HG03196 (cell line): Measurements from ENCODE around the gene CCDC74B.
"Not testable (repeated sequence)": the region's sequence is repeated elsewhere in the genome, so short reads cannot be mapped to it uniquely, and the experiment has no call there.

Experiments
- ATAC-seq: cut with Tn5 transposase; IDR thresholded peaks from one replicate; pipeline ENCODE4 v1.9.1; 2021; ENCODE audit not compliant: unreplicated experiment

Gene CCDC74B

DNA sequence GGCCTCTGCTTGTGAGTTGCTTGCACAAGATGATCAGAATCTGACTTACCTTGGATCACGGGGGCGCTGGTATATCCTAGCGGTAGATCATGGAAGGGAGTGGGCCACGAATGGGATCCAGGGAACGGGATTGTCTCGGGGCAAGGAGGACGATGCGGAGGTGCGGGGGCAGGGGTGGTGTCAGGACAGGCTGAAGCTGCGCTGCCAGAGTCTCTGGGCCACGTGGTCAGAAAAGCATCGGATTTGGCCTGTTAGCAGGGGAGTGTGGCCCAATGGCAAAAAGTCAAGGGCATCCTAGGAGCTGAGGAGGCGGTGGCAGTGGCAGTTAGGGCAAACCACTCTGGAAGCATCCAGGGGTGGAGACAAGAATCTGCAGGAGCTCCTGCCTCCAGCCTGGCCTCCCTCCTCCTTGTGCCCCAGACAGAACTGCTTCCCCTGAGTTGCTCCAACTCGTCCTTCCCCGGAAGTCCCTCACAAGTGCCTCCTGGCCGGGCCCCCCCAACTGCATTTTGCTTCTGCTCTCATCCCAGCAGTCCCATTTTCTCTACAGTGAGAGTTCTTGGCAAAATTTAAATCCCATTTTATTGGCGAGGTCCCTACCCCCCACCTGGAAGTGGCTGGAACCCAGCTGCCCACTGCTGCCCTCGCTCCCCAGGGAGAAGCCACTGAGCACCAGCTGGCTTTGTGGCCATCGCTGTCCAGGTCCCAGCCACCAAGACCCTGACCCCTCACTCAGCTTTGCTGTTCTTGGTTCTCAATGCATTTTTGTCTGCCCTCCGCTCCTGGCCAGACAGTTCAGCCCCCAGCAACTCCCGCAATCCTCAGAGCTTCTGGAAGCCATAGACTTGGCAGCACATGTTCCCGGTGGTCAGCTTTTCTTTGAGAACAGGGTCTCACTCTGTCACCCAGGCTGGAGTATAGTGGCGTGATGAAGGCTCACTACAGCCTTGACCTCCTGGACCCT is 5.6 kb upstream of the CCDC74B start:
- ATAC-seq: no peak

DNA sequence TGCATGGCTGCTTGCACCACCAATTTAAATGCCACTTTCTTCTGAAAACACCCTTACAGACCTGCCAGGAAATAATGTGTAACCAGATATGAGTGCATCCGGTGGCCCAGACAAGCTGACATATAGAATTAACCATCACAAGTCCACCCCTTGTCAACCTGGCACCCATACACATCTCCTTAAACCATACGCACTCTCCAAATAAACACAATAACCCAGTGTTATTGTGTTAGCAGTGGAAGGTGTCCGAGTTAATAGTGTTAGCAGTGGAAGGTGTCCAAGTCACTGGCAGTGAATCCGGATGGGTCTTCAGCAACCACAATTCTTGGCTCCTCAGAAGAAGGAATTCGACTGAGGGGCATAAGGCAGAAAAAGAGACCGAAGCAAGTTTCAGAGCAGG is 3.6 kb upstream of the CCDC74B start:
- not testable (repeated sequence) for ATAC-seq

DNA sequence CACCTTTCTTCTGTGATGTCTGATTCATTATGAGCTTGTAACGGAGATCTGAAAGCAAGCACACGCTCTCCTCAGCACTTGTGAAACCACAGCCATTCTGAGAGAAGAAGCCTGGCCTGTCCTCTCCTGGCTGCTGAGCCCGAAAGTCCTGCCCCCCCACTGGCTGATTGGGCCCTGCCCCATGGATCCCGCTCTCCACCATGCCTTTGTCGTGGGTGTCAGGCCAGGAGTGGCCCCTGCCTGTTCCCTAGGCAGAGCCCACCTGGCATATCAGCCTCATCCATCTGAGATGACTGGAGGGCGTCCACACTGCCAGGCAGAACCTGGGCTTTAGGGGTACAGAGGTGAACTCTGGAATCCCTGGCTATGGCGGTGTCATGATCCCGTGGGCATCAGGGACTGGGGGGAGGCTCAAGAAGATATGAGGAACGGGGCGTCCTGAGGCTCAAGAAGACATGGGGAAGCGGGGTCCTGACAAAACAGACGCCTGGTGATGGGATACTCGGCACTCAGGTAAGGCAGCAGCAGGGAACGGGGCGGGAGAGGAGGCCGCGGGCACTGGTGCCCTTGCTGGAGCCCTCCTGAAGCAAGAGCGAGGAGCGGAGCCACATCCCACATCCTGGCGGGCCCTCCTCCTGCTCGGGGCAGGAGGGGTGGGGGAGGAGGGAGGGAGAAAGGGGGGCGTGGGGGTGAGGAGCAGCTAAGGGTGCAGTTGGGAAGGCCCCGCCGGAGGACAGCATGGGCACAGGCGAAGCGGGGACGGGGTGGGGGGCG is 1.5 kb downstream of the CCDC74B start:
- not testable (repeated sequence) for ATAC-seq

DNA sequence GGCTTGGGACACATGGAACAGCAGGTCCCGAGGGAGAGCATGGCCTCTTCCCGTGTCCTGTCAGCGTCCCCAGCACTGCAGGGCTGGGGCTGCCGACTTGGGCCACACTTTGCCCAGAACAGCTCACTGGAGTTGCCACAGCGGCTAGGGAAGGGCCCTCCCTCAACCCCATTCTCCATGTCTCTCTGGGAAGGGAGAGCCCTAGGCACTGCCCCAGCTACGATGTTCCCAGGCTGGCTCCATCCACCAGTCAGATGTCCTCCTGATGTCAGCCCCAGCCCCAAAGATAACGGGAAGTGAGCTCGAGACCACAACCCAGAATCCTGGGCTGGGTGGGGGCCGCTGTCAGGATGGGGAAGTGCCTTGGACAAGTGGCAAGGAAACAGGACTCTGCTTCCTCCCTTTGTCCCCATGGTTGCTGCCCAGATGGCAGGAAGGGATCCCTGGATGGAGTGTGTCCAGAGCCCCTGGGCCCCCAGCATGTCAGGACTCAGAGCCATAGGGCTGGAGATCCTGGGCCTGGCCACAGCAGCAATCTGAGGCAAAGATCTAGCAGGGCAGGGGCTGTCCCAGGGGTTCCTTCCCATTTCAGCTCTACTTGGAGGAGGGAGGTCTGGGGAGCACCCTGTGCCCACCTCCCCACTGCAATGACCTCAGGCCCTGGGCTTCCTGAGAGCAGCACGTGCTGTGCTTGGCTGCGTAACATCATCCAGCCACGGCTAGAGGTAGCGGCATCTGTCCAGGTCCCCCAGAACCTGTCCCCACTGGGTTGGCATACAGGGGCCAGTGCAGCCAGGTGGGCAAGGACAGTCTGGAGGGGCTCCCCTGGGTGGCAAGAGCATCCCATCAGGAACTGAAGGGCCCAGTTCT is 2.3 kb downstream of the CCDC74B start:
- not testable (repeated sequence) for ATAC-seq

DNA sequence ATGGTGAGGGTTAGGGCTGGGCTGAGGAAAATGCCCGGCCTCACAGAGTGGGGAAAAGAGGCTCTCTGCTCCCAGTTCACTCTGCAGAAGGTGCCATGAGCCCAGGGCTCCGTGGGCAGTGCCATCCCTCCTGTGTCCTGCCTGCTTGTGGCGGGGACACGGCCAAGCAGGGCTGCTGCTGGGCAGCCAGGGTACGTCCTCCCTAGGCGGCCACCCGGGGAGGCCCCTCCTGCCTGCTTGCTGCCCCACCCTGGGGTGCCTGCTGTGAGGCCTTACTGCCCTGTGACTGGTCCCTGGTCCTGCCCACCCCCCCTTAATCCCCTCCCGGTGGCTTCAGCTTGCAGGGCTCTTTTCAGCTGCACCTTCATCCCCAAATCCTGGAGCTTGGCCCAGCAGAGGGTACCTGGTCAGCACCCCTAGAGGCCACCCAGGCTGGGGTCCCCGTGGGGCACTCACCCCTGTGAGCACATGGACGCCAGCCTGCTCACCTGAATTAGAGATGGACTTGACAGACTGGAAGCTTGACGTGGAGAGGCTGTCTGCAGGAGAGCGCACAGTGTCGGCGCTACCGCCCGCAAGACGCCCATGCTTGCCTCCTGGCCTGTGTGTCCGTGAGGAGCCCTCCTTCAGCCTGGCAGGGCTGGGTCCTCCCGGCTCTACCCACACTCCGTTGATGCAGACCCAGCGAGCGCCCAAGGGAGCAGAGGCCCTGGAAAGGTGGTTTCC is 3.1 kb downstream of the CCDC74B start:
- not testable (repeated sequence) for ATAC-seq

DNA sequence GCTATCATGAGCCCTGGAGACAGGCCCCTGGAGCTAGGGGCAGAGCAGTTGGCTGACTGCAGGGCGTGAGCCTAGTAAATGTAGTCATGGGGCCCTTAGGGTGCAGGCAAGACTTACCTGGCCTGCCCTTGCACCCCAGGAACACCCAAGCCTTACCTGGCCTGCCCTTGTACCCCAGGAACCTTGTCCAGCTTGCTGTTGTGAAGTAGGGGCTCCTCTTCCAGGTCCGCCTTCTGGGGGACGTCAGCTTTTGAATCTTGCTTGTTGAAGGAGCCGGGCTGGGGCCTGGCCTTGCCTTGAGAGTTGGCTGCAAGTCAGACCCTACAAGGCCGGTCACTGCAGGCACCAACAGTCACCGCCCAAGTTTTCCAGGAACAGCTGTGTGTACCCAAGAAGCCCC is 3.9 kb downstream of the CCDC74B start:
- not testable (repeated sequence) for ATAC-seq

DNA sequence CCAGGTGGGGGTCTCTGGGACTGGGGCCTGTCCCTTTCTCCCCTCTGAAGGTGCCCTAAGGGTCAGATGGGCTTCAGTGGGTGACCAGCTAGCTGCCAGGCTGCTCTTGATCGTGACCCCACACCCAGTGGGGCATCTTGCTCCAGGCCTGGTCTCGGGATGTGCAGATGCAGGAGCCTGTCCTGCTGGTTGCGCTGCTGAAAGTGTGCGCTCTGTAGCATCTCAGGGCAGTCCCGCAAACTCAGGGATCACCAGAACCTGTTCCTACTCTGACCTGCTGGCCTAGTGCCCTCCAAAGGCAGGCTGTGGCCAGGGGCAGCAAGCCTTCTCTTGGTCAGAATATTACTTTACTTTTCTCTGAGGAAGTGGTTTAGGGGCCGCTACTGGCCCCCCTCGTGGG is 4.4 kb downstream of the CCDC74B start:
- not testable (repeated sequence) for ATAC-seq

DNA sequence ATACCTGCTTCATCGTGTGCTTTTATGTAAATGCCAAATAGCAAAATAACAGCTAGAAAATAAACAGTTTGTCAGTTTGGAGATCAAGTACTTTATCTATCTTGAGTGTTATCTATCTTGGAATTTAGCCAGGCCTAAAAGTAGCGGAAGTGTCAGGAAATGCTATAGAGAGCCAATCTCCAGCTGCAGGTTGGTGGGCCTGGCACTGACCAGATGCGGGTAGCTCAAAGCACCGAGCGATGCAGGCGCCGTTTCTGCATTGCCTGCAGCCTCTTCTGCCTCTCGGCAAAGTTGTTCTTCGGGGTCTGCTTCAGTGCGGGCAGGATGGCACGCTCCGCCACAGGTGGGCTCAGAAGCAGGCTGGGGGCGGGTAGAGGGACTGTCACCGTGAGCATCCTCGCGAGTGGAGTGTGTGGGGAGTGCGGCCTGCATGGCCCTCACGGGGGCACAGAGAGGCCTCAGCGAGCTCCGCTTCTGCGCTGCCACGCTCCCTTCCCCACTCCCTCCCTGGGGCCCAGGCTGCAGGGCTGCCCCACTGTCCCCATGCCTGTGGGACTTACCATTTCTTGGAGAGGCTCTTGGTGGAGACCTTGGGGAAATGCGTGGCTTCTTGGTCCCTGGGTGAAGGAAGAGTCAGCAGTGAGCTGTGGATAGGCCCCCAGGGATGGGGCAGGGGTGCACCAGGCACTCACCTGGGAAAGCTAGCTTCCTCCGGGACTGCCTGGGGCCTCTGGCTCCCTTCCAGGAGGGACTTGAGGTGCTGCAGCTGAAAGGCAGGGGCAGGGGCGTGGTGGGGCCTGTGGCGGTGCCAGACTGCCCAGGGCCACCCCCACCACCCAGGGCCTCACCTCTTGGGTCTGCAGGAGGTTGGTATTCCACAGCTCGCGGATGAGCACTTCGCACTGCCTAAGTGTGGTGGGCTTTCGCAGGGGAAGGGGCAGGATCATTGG is 5.3 kb downstream of the CCDC74B start:
- not testable (repeated sequence) for ATAC-seq

DNA sequence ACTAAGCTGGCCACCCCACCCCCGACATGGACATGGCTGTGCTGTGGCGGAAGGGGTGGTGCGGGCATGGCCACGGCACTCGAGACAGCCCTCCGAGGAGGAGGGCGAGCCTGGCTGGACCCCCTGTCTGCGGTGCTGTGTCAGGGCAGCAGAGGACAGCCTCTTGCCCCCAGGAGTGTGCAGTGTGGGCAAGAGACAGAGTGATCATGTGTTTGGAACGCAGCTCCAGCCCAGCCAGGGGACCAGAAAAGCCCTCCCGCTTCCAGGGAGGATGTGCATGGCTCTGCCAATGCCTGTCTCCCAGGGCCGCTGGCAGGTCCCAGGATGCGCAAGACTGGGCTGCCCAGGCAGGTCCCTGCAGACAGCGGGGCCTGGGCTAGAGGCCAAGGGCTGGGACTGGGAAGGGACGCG is 6.1 kb downstream of the CCDC74B start:
- ATAC-seq: not testable (repeated sequence)

DNA sequence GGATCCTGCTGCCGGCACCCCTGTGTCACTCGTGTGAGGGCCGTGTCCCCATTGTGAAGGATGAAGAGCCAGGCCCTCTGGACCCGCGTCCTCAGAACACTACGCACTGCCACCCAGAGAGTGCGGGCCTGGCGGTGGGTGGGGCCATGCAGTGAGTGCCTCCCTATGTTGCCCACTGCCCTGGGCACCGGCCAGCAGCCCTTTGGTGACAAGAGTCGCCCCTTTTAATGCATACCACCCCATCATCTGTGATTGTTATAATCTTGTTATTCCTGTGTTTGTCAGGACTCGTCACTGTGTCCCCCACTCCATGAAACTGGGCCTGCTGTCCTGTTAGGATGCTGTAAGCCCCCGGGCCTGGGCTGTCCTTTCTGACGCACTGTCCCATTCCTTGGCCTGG is 6.6 kb downstream of the CCDC74B start:
- ATAC-seq: not testable (repeated sequence)

DNA sequence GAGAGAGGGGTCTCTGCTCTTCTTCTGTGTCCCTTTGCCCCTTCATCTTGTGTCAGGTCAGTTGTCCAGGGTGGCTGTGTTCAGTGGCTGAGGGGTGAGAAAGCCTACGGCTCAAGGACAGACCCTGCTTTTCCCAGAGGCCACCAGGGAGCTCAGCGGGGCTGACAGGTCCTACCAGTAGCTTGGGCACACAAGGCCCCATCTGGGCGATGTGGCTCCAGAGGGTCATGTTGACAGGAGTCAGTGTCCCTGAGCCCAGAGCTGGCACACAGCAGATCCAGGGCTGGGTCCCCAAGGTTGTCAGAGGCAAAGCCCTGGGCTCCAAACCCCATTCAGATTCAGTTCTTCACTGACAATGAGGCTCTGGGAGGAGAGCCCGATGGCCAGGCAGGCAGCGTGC is 7.8 kb downstream of the CCDC74B start:
- ATAC-seq: not testable (repeated sequence)

DNA sequence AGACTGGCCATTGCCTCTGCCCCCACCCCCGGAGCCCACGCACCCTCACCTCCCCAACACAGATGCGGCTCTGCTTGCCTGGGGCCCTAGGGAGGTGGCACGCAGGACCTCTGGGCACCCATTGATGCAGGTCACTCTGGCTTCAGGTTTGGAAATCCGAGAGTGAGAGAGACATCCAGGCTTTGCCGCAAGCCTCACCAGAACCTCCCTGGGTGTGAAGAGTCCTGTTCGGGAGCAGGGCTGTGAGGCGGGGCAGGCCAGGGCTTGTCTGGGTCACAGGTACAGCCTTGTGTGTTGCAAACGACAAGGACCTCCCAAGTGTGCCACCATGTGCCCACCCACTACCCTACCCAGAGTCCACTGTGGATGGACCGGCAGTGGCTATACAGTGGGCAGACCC is 8.4 kb downstream of the CCDC74B start:
- not testable (repeated sequence) for ATAC-seq

DNA sequence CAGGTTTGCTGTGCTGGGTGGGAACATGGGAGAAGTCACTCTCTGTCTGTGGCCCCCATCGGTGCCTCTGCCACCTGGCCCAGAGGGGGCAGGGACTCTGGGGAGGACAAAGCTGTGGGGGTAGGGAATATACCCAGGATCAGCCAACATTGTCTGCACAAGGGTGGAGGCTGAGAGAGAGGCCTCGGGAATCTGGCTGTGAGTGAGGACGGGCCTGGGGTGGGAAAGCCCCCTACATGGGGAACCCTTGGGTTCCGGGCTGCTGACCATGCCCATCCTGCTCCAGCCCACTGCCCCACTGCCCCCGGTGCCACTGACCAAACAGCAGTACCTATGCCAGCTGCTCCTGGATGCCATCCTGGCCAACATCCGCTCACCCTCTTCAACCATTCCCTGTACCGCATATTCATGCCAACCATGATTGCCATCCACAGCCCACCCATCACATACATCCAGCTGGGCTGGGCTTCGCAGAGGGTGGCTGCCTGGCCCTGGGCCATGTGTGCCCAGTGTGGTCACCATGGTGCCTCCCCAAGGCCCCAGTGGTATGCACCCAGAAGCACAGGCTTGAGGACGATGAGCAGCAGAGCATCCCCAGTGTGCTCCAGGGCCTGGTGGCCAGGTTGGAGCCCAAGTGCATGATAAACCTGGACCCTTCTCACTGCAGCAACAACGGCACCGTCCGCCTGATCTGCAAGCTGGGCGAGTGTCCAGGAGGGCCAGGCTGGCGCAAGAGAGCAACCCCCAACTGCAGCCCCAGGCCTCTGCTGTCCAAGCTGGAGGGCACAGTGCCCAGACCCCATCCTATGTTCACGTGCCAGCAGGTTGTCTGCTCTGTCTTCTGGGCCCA is 9.0 kb downstream of the CCDC74B start:
- no peak for ATAC-seq

DNA sequence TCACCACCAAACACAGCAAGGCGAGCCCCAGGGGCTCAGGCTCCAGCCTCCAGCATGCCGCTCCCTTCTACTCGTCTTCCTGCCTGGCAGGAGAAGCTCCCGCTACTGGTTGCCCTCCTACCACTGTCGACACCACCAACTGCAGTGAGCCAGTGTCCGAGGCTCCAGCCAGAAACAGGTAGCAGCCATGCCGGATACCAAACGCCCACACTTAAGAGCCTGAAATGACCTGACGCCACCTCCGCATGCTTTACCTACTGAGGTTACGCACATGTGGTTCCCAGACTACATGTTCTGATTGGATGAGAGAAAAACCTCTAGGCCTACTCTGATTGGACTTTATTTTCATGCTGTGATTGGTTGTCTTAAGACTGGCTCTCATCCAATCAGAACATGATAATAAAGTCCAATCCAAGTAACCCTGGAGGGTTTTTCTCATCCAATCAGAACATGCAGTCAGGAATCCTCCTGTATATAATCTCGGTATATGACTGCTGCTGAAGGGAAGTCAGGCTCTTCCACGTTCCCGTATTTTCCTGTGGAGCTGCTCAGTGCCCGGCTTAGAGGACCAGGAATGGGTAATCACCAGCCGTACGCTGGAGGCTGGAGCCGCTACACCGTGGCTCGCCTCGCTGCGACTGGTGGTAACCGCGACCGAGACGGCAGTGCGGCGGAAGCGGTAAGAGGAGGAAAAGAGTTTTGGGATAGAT is 15.6 kb downstream of the CCDC74B start, which contains the start of gene POTEF:
Gene POTEF (minus strand): TSS at position 103 of the 710 bp plus-strand sequence. CDS start 8,707 bp downstream, outside the sequence.
- ATAC-seq: not testable (repeated sequence)

DNA sequence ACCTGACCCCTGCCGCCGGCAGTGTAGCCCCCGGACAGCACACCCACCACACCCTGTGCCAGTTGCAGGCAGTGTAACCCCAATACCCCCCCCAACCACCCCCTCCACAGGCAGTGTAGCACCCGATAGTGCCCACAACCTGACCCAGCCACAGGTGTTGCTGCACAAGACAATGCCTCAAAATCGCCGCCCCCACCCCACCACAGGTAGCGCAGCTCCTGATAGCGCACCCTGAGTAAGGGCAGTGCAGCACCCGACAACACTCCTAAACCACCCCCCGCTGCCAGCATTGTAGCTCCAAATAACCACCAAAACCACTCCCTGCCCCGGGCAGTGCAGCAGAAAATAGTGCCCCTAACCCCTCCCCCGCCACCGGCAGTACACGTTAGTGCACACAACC is 16.4 kb downstream of the CCDC74B start:
- not testable (repeated sequence) for ATAC-seq

DNA sequence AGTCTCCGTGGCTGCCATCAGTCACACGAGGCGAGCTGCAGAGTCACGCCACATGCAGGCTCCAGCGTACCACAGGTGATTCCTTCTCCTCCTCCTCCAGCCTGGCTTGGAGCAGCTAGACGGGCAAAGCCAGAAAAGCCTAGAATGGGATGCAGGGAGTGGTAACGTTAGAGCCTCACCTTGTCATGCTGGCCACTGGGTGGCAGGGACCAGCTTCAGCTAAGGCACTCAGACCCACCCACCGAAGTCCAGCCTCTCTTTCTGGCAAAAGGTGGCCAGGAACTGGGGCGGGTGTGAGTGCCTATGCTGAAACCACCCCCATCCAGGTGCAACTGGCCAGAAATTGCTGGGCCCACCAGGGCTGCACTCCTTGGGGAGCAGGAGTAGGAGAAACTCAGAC is 17.2 kb downstream of the CCDC74B start:
- not testable (repeated sequence) for ATAC-seq

DNA sequence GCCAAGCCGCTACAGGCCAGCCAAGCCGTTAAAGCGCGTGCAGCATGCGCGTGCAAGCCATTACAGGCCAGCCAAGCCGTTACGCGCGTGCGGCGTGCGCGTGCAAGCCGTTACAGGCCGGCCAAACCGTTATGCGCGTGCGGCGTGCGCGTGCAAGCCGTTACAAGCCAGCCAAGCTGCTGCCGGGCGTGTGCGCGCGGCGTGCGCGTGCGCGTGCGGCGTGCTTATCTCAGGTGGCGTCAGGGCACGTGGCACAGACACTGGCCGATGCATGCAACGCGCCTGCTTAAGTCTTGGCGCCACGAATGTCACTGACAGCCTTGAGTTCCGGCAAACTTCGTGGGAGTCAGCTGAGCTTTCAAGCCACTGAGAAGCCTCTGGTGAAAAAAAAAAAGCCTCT is 24.0 kb downstream of the CCDC74B start:
- ATAC-seq: not testable (repeated sequence)
